Measurements from ENCODE around the gene TMEM174. TPM values are rescaled to one million over a fixed set of nuclear protein-coding genes. Genes with fewer than 3 reads are reported as not detected.
A peak's percentile ranks its signal among the peaks of the same experiment; 100 is the strongest.

TMEM174 gene
- total and polyA plus RNA-seq, 9 donors: not detected

GRCh38 chr5:73170522-73170921 is 2.5 kb upstream of the TMEM174 start:
- peaks cover 4% of the 10 kb centered on the region for H3K4me1 ChIP-seq (ENCODE audit: insufficient read depth)
- H3K27ac ChIP-seq: no peak overlapping the region
- DNase-seq: no peak
- H3K9me3 ChIP-seq: no peaks in the 10 kb centered on the region
- H3K36me3 ChIP-seq: no peaks in the 10 kb centered on the region
- intact Hi-C loops (cut with DNase I): no loop called here
- no peak overlapping the region for H3K4me3 ChIP-seq
- TF ChIP-seq POLR2A (IDR thresholded peaks at IDR 0.05) (no peak), EP300 (IDR thresholded peaks at IDR 0.05) (no peak), CTCF (IDR thresholded peaks at IDR 0.05) (no peak)
- H3K27me3 ChIP-seq: no peaks in the 10 kb centered on the region

GRCh38 chr5:73171495-73171894 is 1.5 kb upstream of the TMEM174 start:
- intact Hi-C loops (cut with DNase I): no loop called here
- H3K4me1 ChIP-seq (ENCODE audit: insufficient read depth): peaks cover 4% of the 10 kb centered on the region
- TF ChIP-seq CTCF (IDR thresholded peaks at IDR 0.05): no peak
- no peak for TF ChIP-seq POLR2A (IDR thresholded peaks at IDR 0.05)
- H3K4me3 ChIP-seq: no peak overlapping the region
- H3K36me3 ChIP-seq: no peaks in the 10 kb centered on the region
- no peak for DNase-seq
- no peaks in the 10 kb centered on the region for H3K9me3 ChIP-seq
- H3K27me3 ChIP-seq: no peaks in the 10 kb centered on the region
- no peak overlapping the region for H3K27ac ChIP-seq

GRCh38 chr5:73174100-73174815 is 1.3 kb downstream of the TMEM174 start:
- TF ChIP-seq EP300 (IDR thresholded peaks at IDR 0.05) (no peak), POLR2A (IDR thresholded peaks at IDR 0.05) (no peak)
- Histone ChIP-seq H3K9me3 (no peaks in the 10 kb centered on the region), H3K27me3 (no peaks in the 10 kb centered on the region), H3K36me3 (no peaks in the 10 kb centered on the region), H3K4me1 (ENCODE audit: insufficient read depth) (peaks cover 4% of the 10 kb centered on the region), H3K4me3 (no peak overlapping the region), H3K27ac (peak overlapping the region in 1 of 2 donors; percentile 16)
- peak in 1 of 5 donors; percentile 19 for DNase-seq
- WGBS, 3 donors: 31 to 36% (median 32%) methylated on average over 8 of the region's 8 CpGs
- intact Hi-C loops (cut with DNase I): no loop called here

- Histone ChIP-seq H3K9me3 (no peaks in the 10 kb centered on the region), H3K4me1 (ENCODE audit: insufficient read depth) (peaks cover 4% of the 10 kb centered on the region), H3K4me3 (no peak overlapping the region), H3K36me3 (no peaks in the 10 kb centered on the region), H3K27ac (no peak overlapping the region), H3K27me3 (no peaks in the 10 kb centered on the region)
- 79 to 84% (median 83%) methylated on average over 2 of the region's 2 CpGs for WGBS, 3 donors
- intact Hi-C loops (cut with DNase I): no loop called here
- TF ChIP-seq CTCF (IDR thresholded peaks at IDR 0.05): no peak
- DNase-seq: no peak
Observed at GRCh38 chr5:73176250-73176649, 3.3 kb downstream of the TMEM174 start.

GRCh38 chr5:73178265-73178664 is 5.3 kb downstream of the TMEM174 start:
- no peaks in the 10 kb centered on the region for H3K9me3 ChIP-seq
- intact Hi-C loops (cut with DNase I): no loop called here
- H3K27me3 ChIP-seq: no peaks in the 10 kb centered on the region
- H3K4me1 ChIP-seq (ENCODE audit: insufficient read depth): peaks cover 4% of the 10 kb centered on the region
- no peak overlapping the region for H3K4me3 ChIP-seq
- H3K36me3 ChIP-seq: no peaks in the 10 kb centered on the region
- TF ChIP-seq EP300 (IDR thresholded peaks at IDR 0.05) (no peak), CTCF (IDR thresholded peaks at IDR 0.05) (no peak), POLR2A (IDR thresholded peaks at IDR 0.05) (no peak)
- no peak overlapping the region for H3K27ac ChIP-seq
- DNase-seq: no peak
- 90 to 94% (median 91%) methylated on average over 5 of the region's 5 CpGs for WGBS, 3 donors

Data from ovary (tissue), 9 donors.